H1 (cell line): ENCODE results near the gene ADCY3. TPM values are rescaled to one million over a fixed set of nuclear protein-coding genes. Genes with fewer than 3 reads are reported as not detected.

ENCODE experiments used
- CTCF ChIA-PET: fragments of 300-600 bp; sonication (Branson Sonifier 250); formaldehyde crosslinking; loops from one replicate; lab custom pipeline; 2021; ENCODE audit not compliant: partially characterized antibody; lab: Charles Lee
- POLR2A ChIA-PET: fragments of 300-600 bp; sonication (Branson Sonifier 250); formaldehyde crosslinking; loops from one replicate; lab custom pipeline; 2021; ENCODE audit warnings: inconsistent platforms; ENCODE audit not compliant: partially characterized antibody; lab: Charles Lee
- DNase-seq, 2 experiments: peaks; one replicate each; pipeline versions ENCODE4 v3.0.0 to v3.0.0-alpha.2; 2010 to 2022; ENCODE audit warnings: low spot score in 2 of 2, low read depth in 1 of 2, mixed read lengths in 1 of 2
- FAIRE-seq: peaks from 2 replicates; lab custom pipeline; 2011; peaks lifted over from hg19 to GRCh38; lab: Jason Lieb, UNC
- H2AFZ ChIP-seq: 2 replicates; pipeline ENCODE4 v1.8.1; 2012; ENCODE audit warnings: low read length, inconsistent platforms
- H2AK5ac ChIP-seq: 2 replicates; pipeline ENCODE4 v1.6.1; 2013; ENCODE audit warnings: low read depth, low read length
- H2BK120ac ChIP-seq: replicated peaks from 2 replicates; pipeline ENCODE3; 2013; ENCODE audit warnings: low read depth, low read length, inconsistent platforms
- H2BK12ac ChIP-seq: 2 replicates; pipeline ENCODE4 v1.6.1; 2013; ENCODE audit warnings: low read depth, low read length
- H2BK15ac ChIP-seq: 2 replicates; pipeline ENCODE4 v1.6.1; 2013; ENCODE audit warnings: low read length
- H2BK20ac ChIP-seq: 2 replicates; pipeline ENCODE4 v1.6.1; 2013; ENCODE audit warnings: low read length
- H2BK5ac ChIP-seq: 2 replicates; pipeline ENCODE4 v1.6.1; 2013; ENCODE audit warnings: low read depth, low read length
- H3K14ac ChIP-seq: 2 replicates; pipeline ENCODE4 v1.6.1; 2013; ENCODE audit warnings: inconsistent platforms; ENCODE audit not compliant: insufficient read length
- H3K18ac ChIP-seq: 2 replicates; pipeline ENCODE4 v1.6.1; 2013; ENCODE audit warnings: low read length; ENCODE audit errors: extremely low read depth
- H3K23ac ChIP-seq: 2 replicates; pipeline ENCODE4 v1.6.1; 2013; ENCODE audit warnings: inconsistent platforms; ENCODE audit not compliant: insufficient read length
- H3K23me2 ChIP-seq: 2 replicates; pipeline ENCODE4 v1.6.1; 2013; ENCODE audit warnings: low read depth, low read length
- H3K27ac ChIP-seq: 2 replicates; pipeline ENCODE4 v1.6.1; 2011; ENCODE audit warnings: low read depth, low read length, inconsistent platforms
- H3K27me3 ChIP-seq, 4 experiments: replicated peaks in 1 of 4; 1 replicate in 1 of 4; 2 replicates in 3 of 4; pipeline versions ENCODE4 v1.6.1 to v1.8.1; 2011 to 2013; ENCODE audit warnings: low read length in 3 of 4, mild to moderate bottlenecking in 3 of 4, inconsistent platforms in 2 of 4, mixed read lengths in 2 of 4, moderate library complexity in 1 of 4; ENCODE audit not compliant: control insufficient read depth in 3 of 4, insufficient read depth in 3 of 4; ENCODE audit errors: extremely low read depth in 1 of 4
- H3K36me3 ChIP-seq, 4 experiments: 2 replicates each; pipeline versions ENCODE4 v1.6.1 to v1.8.1; 2011 to 2013; ENCODE audit warnings: mild to moderate bottlenecking in 4 of 4, low read length in 3 of 4, moderate library complexity in 2 of 4, control low read depth in 1 of 4, inconsistent platforms in 1 of 4; ENCODE audit not compliant: insufficient read depth in 4 of 4, control insufficient read depth in 2 of 4
- H3K4ac ChIP-seq: replicated peaks from 2 replicates; pipeline ENCODE3; 2013; ENCODE audit warnings: low read length, low read depth, mixed read lengths, inconsistent platforms; ENCODE audit not compliant: insufficient read length
- H3K4me1 ChIP-seq, 4 experiments: replicated peaks in 1 of 4; 1 replicate in 1 of 4; 2 replicates in 3 of 4; pipeline versions ENCODE4 v1.6.1 to v1.8.1; 2011 to 2013; ENCODE audit warnings: low read length in 3 of 4, inconsistent platforms in 2 of 4, mixed read lengths in 1 of 4; ENCODE audit not compliant: insufficient read depth in 4 of 4, control insufficient read depth in 3 of 4
- H3K4me2 ChIP-seq, 2 experiments: 2 replicates each; pipeline versions ENCODE4 v1.6.1 to v1.8.1; 2011 to 2013; ENCODE audit warnings: low read depth in 2 of 2, low read length in 2 of 2, control low read depth in 1 of 2, inconsistent platforms in 1 of 2, mild to moderate bottlenecking in 1 of 2; ENCODE audit not compliant: insufficient read depth in 1 of 2
- H3K4me3 ChIP-seq, 4 experiments: fragments of 200-600, 300-600 bp in 1 of 4; sonication (generic), shearing (Covaris generic), sonication (Bioruptor Twin) in 1 of 4; 2 replicates each; pipeline versions ENCODE4 v1.5.1 to v1.8.1; 2011 to 2016; ENCODE audit warnings: low read length in 4 of 4, low read depth in 3 of 4, control low read depth in 2 of 4, inconsistent platforms in 2 of 4, mild to moderate bottlenecking in 2 of 4, mixed read lengths in 1 of 4, moderate library complexity in 1 of 4; ENCODE audit not compliant: insufficient read depth in 2 of 4; ENCODE audit errors: extremely low read depth in 1 of 4
- H3K56ac ChIP-seq: replicated peaks from 2 replicates; pipeline ENCODE3; 2013; ENCODE audit warnings: low read depth, mild to moderate bottlenecking, mixed read lengths, low read length, inconsistent platforms; ENCODE audit not compliant: insufficient read length
- H3K79me1 ChIP-seq: 2 replicates; pipeline ENCODE4 v1.6.1; 2013; ENCODE audit warnings: low read depth, low read length, control low read depth
- H3K79me2 ChIP-seq, 2 experiments: 2 replicates each; pipeline versions ENCODE4 v1.6.1 to v1.8.1; 2012 to 2013; ENCODE audit warnings: low read length in 2 of 2, mild to moderate bottlenecking in 2 of 2, inconsistent platforms in 1 of 2; ENCODE audit not compliant: insufficient read depth in 2 of 2, control insufficient read depth in 1 of 2
- H3K9ac ChIP-seq, 4 experiments: replicated peaks in 1 of 4; 1 replicate in 1 of 4; 2 replicates in 3 of 4; pipeline versions ENCODE4 v1.6.1 to v1.8.1; 2011 to 2013; ENCODE audit warnings: low read depth in 3 of 4, low read length in 3 of 4, control low read depth in 2 of 4, mild to moderate bottlenecking in 2 of 4, moderate library complexity in 2 of 4, inconsistent platforms in 1 of 4; ENCODE audit errors: extremely low read depth in 1 of 4
- H3K9me3 ChIP-seq, 2 experiments: 2 replicates each; pipeline versions ENCODE4 v1.6.1 to v1.8.1; 2012 to 2013; ENCODE audit warnings: mild to moderate bottlenecking in 2 of 2, moderate library complexity in 2 of 2, control low read depth in 1 of 2, inconsistent platforms in 1 of 2, low read depth in 1 of 2, low read length in 1 of 2, mixed read lengths in 1 of 2; ENCODE audit not compliant: insufficient read depth in 2 of 2
- H4K20me1 ChIP-seq, 2 experiments: replicated peaks in 1 of 2; 2 replicates each; pipeline versions ENCODE3 to v1.8.1; 2011 to 2013; ENCODE audit warnings: inconsistent platforms in 2 of 2, low read length in 2 of 2, mild to moderate bottlenecking in 1 of 2; ENCODE audit not compliant: insufficient read depth in 2 of 2, control insufficient read depth in 1 of 2
- H4K5ac ChIP-seq: 2 replicates; pipeline ENCODE4 v1.6.1; 2013; ENCODE audit warnings: low read length, low read depth, mixed read lengths, inconsistent platforms; ENCODE audit not compliant: insufficient read length
- H4K8ac ChIP-seq: 2 replicates; pipeline ENCODE4 v1.8.0; 2013; ENCODE audit warnings: mild to moderate bottlenecking, moderate library complexity, low read length, inconsistent platforms; ENCODE audit not compliant: insufficient read depth; ENCODE audit errors: extremely low read depth
- H4K91ac ChIP-seq: replicated peaks from 2 replicates; pipeline ENCODE3; 2013; ENCODE audit warnings: low read length, mixed read lengths, inconsistent platforms; ENCODE audit not compliant: insufficient read length
- ASH2L ChIP-seq: fragments of 200-600, 300-600 bp; sonication (generic); IDR thresholded peaks from one replicate; pipeline ENCODE4 v1.7.1; 2017; ENCODE audit warnings: low read length
- BCL11A ChIP-seq, 2 experiments: IDR thresholded peaks; one replicate each; pipeline ENCODE4 v1.6.1; 2011; ENCODE audit warnings: low read depth in 2 of 2, low read length in 2 of 2, mild to moderate bottlenecking in 2 of 2
- CBX8 ChIP-seq: fragments of 300-800, 300-1000 bp; sonication (generic); IDR thresholded peaks from 2 replicates; pipeline ENCODE4 v1.7.1; 2016; ENCODE audit warnings: low read depth, low read length, borderline replicate concordance
- FOSL1 ChIP-seq: IDR thresholded peaks from 2 replicates; pipeline ENCODE4 v1.6.1; 2011; ENCODE audit warnings: mild to moderate bottlenecking, low read depth, low read length, moderate library complexity; ENCODE audit not compliant: insufficient read depth
- JUND ChIP-seq: IDR thresholded peaks from 2 replicates; pipeline ENCODE4 v1.6.1; 2011; ENCODE audit warnings: mild to moderate bottlenecking, improper control_type of control experiment, low read length
- NANOG ChIP-seq: IDR thresholded peaks from 2 replicates; pipeline ENCODE4 v1.6.1; 2011; ENCODE audit warnings: low read length, low read depth, mild to moderate bottlenecking, inconsistent platforms; ENCODE audit not compliant: insufficient read depth, poor library complexity, severe bottlenecking
- RBBP5 ChIP-seq: IDR thresholded peaks from 2 replicates; pipeline ENCODE4 v1.7.1; 2012; ENCODE audit warnings: low read depth, mild to moderate bottlenecking, inconsistent platforms, low read length, moderate library complexity, borderline replicate concordance
- RNF2 ChIP-seq: fragments of 200-900, 300-1000 bp; sonication (generic); IDR thresholded peaks from 2 replicates; pipeline ENCODE4 v1.7.1; 2016; ENCODE audit warnings: borderline replicate concordance, low read depth, mild to moderate bottlenecking, antibody characterized with exemption, low read length; ENCODE audit not compliant: poor library complexity, severe bottlenecking; ENCODE audit errors: missing control alignments
- SP2 ChIP-seq: IDR thresholded peaks from 2 replicates; pipeline ENCODE4 v1.6.1; 2012; ENCODE audit warnings: mild to moderate bottlenecking, low read length, inconsistent platforms
- TAF7 ChIP-seq: optimal IDR thresholded peaks from 2 replicates; pipeline ENCODE3; 2011; ENCODE audit warnings: low read depth, mild to moderate bottlenecking, inconsistent platforms, low read length, moderate library complexity, borderline replicate concordance
- TEAD4 ChIP-seq: IDR thresholded peaks from 2 replicates; pipeline ENCODE4 v1.6.1; 2012; ENCODE audit warnings: low read depth, low read length, inconsistent platforms, mixed read lengths
- USF2 ChIP-seq: IDR thresholded peaks from 2 replicates; pipeline ENCODE4 v1.6.1; 2011; ENCODE audit warnings: low read length, improper control_type of control experiment
- YY1 ChIP-seq: IDR thresholded peaks from 2 replicates; pipeline ENCODE4 v1.6.1; 2011; ENCODE audit warnings: low read depth, mild to moderate bottlenecking, low read length
- WGBS, 2 experiments: shearing (Covaris generic) in 1 of 2; methylation state at CpG; one replicate each; pipeline versions ENCODE4 v1.1.6 to v1.1.7; 2013 to 2015; ENCODE audit warnings: low lambda C conversion rate in 2 of 2, mixed read lengths in 2 of 2, inconsistent platforms in 1 of 2, low coverage in 1 of 2, missing lambda C conversion rate in 1 of 2; ENCODE audit not compliant: insufficient replicate concordance in 2 of 2, insufficient coverage in 1 of 2, insufficient read length in 1 of 2; ENCODE audit errors: extremely low coverage in 1 of 2, missing lambda C conversion rate in 1 of 2; 5-methylcytosine and 5-hydroxymethylcytosine counted together
- polyA plus RNA-seq, 7 experiments: library from polyadenylated mRNA; depleted of rRNA in 3 of 7; stranded (reverse) in 5 of 7; unstranded in 2 of 7; fragments of >200 nt in 5 of 7; fragments of 200-250 nt in 2 of 7; gene quantifications; 1 replicate in 5 of 7; 2 replicates in 1 of 7; 4 replicates in 1 of 7; pipeline versions ENCODE4 v1.2.1 to v1.2.3, GENCODE V29; 2011 to 2013; ENCODE audit warnings: missing spikeins in 2 of 7, mixed read lengths in 2 of 7
- total RNA-seq: library from RNA; stranded (reverse); fragmentation: NEBNext Ultra II Directional; extraction: Animal tissue kit (Norgen Biotek cat#: 25700); gene quantifications from 2 replicates; pipeline ENCODE4 v1.2.1, GENCODE V29; 2021

The ADCY3 gene
- total and polyA plus RNA-seq, 2 of the 8 experiments (the other 6 are each of a cell fraction or from before 2014, with no cell fraction given): 45.1 to 52.9 TPM

- H3K27ac ChIP-seq: no peak overlapping the region
- H2BK120ac ChIP-seq: no peak overlapping the region
- no peak for FAIRE-seq
- H3K4ac ChIP-seq: no peak overlapping the region
- no peak overlapping the region for H3K14ac ChIP-seq
- H4K5ac ChIP-seq: no peak overlapping the region
- no peaks in the 10 kb centered on the region; a peak in 1 of 8 replicates for H3K36me3 ChIP-seq
- no peak overlapping the region for H4K8ac ChIP-seq
- H3K9me3 ChIP-seq: no peaks in the 10 kb centered on the region
- H3K79me2 ChIP-seq: no peaks in the 10 kb centered on the region
- H3K9ac ChIP-seq: no peak overlapping the region
- no peak for DNase-seq
- peaks cover 0 to 2% of the 10 kb centered on the region in 2 experiments for H4K20me1 ChIP-seq
- H2BK15ac ChIP-seq: no peak overlapping the region
- ChIA-PET POLR2A (no interaction called here), CTCF (interaction anchor here (0.7 to 1.2 kb wide), 6 partner anchors 16 to 28 kb away, joined by 3 to 4 read pairs (median 3); no protein-coding TSS in a partner anchor)
- no peaks in the 10 kb centered on the region for H3K4me1 ChIP-seq
- WGBS, 2 experiments: 89% methylated on average over 4 of the region's 4 CpGs; no CpG with 5 or more reads in 1 of the 2 experiments
- peaks cover 2% of the 10 kb centered on the region; the same call in 1 of the 2 replicates for H3K79me1 ChIP-seq
- no peak overlapping the region for H4K91ac ChIP-seq
- H3K23ac ChIP-seq: no peak overlapping the region
- H3K4me2 ChIP-seq: no peak overlapping the region
- no peak overlapping the region for H2BK5ac ChIP-seq
- no peaks in the 10 kb centered on the region for H3K23me2 ChIP-seq
- H3K4me3 ChIP-seq: no peak overlapping the region
- no peak overlapping the region for H2AFZ ChIP-seq
- no peak overlapping the region for H2AK5ac ChIP-seq
- no peaks in the 10 kb centered on the region for H3K27me3 ChIP-seq
- H3K56ac ChIP-seq: no peak overlapping the region
- no peak overlapping the region for H2BK20ac ChIP-seq
- no peak overlapping the region for H3K18ac ChIP-seq
- no peak overlapping the region for H2BK12ac ChIP-seq
- no peak for TF ChIP-seq YY1
- TF ChIP-seq TEAD4: no peak
- TF ChIP-seq TAF7: no peak
- no peak for TF ChIP-seq BCL11A (IDR thresholded peaks at IDR 0.05; ENCODE audit: low read depth in 2 of 2, low read length in 2 of 2)
- TF ChIP-seq JUND: no peak
- TF ChIP-seq RNF2: no peak
- no peak for TF ChIP-seq USF2
- no peak for TF ChIP-seq FOSL1
- TF ChIP-seq ASH2L: no peak
- TF ChIP-seq RBBP5: no peak
- no peak for TF ChIP-seq CBX8
- TF ChIP-seq SP2: no peak
- TF ChIP-seq NANOG: no peak
These were observed 64.3 kb downstream of the ADCY3 start for GRCh38 chr2:24855726-24856125.
